Stimulated activated memory B cell treated with anti-CD40 and anti-IgM and Interleukin-4, amounts not matched to agents 10 μg/mL and 1 μg/mL and 100 μg/mL, for 72 hours (primary cell): Measurements from ENCODE around the gene TMEM100.

Experiments used
- ATAC-seq: fragments of 150-1000 bp; cut with Tn5 transposase; 2 replicates; pipeline ENCODE4 v1.10.0; 2021
- H3K27ac Mint-ChIP-seq: one replicate; pipeline ENCODE4 v1.8.0; 2022; ENCODE audit warnings: mild to moderate bottlenecking, mixed read lengths
- H3K27me3 Mint-ChIP-seq: one replicate; pipeline ENCODE4 v1.8.0; 2022; ENCODE audit warnings: mixed read lengths
- H3K36me3 Mint-ChIP-seq: one replicate; pipeline ENCODE4 v1.8.0; 2022; ENCODE audit warnings: mixed read lengths
- H3K4me1 Mint-ChIP-seq: one replicate; pipeline ENCODE4 v1.8.0; 2022; ENCODE audit warnings: mixed read lengths
- H3K4me3 Mint-ChIP-seq: one replicate; pipeline ENCODE4 v1.8.0; 2022; ENCODE audit warnings: mild to moderate bottlenecking, moderate library complexity, mixed read lengths
- H3K9me3 Mint-ChIP-seq: one replicate; pipeline ENCODE4 v1.8.0; 2022; ENCODE audit warnings: mixed read lengths

The TMEM100 gene

DNA sequence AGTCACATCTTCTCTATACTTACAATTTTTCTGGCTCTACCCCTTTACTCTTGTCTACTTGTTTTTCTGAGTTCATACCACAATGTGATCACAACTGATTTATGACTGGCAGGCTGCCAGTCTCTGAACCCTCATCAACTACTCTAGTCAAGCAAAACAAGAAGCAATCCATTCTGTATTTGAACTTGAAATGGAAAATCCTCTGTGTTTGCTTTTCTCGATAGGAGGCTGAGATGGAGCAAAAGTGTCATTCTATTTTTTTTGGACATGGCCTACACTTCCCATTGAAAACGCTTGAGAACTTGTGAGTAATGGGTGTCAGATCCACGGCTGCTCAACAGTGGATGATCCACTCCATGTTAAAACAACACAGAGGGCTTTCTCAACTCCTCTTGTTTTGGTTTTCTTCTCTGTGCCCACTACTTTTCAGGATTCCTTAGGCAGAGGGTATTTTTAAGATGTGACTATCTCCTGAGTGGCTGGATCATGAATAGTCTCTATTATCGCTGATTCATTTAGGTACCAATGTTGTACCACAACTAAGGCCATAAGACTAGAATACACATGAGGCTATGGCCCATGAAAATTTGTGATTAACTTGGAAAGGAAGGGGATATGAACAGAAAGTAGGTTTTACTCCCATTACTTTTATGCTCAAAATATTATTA, 11.7 kb downstream of the TMEM100 start:
- H3K36me3 Mint-ChIP-seq = no peaks in the 10 kb centered on the region
- no peak overlapping the region for H3K4me3 Mint-ChIP-seq
- no peaks in the 10 kb centered on the region for H3K9me3 Mint-ChIP-seq

DNA sequence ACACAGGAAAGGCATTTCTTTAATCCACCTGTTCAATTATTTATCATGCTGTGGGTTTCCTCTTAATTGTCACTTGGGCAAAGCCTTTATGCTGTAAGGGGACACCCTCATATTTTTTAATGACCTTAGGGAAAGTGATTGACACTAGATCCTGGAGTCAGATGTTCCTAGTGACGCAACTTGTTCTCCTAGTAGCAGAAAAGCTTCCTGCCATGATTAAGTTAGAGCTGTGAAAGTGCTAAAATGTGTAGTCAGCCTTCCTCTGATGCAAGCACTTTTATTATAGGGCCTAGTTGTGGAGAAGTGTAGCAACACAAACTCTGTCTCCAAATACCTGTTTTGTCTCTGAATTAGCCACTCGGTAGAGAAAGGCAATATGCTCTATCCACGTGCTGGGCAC, 12.3 kb downstream of the TMEM100 start:
- ATAC-seq = no peak
- Mint-ChIP-seq H3K27me3 (peaks cover 24% of the 10 kb centered on the region), H3K36me3 (no peaks in the 10 kb centered on the region), H3K9me3 (no peaks in the 10 kb centered on the region), H3K4me3 (no peak overlapping the region), H3K27ac (no peak overlapping the region), H3K4me1 (no peaks in the 10 kb centered on the region)

More for the DNA sequence above, 11.7 kb downstream of the TMEM100 start:
- Mint-ChIP-seq H3K4me1 (no peaks in the 10 kb centered on the region), H3K27ac (no peak overlapping the region), H3K27me3 (peaks cover 24% of the 10 kb centered on the region)
- ATAC-seq = no peak

DNA sequence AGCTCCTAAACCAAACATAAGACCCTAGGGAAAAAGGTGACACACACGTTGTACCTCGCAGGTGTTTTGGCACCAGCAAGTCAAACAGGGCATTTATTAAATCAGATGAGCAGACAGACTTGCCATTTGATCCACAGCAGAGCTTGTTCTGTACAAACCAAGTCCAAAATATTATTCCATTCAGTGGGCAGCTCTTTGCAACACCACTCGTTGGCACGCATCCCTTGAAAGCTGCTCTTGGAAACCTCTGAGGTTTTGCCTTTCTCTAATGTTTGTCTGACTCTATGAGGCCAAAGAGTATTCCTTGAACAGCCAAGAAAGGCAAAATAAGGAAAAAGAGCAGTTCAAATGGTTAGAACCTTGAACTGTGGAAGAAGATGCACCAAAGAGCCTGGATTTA, 12.7 kb downstream of the TMEM100 start:
- no peaks in the 10 kb centered on the region for H3K9me3 Mint-ChIP-seq

DNA sequence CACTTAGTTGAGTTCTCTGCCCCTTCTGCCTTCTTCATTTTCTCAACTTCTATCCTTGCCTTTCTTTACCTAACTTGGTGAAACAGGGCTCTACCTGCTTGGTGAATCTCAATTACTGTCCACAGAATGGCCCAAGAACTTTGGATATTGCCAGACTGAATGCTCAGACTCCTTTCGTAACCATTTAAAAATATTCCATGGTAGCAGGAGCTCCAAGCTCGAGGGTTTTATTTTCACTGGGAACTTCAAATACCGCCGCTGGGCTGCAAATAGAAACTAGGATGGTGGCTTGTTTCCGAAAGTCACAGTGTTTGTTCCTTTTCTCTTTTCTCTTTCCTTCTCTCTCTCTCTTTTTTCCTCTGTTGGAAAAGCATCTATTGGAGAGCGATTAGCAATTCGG, 13.2 kb downstream of the TMEM100 start:
- Mint-ChIP-seq H3K36me3 (no peaks in the 10 kb centered on the region), H3K4me3 (no peak overlapping the region), H3K9me3 (no peaks in the 10 kb centered on the region), H3K27me3 (peaks cover 30% of the 10 kb centered on the region), H3K4me1 (no peaks in the 10 kb centered on the region), H3K27ac (no peak overlapping the region)
- ATAC-seq = no peak

More for the DNA sequence above, 12.7 kb downstream of the TMEM100 start:
- Mint-ChIP-seq H3K4me3 (no peak overlapping the region), H3K27me3 (peaks cover 25% of the 10 kb centered on the region), H3K4me1 (no peaks in the 10 kb centered on the region), H3K27ac (no peak overlapping the region), H3K36me3 (no peaks in the 10 kb centered on the region)
- no peak for ATAC-seq

DNA sequence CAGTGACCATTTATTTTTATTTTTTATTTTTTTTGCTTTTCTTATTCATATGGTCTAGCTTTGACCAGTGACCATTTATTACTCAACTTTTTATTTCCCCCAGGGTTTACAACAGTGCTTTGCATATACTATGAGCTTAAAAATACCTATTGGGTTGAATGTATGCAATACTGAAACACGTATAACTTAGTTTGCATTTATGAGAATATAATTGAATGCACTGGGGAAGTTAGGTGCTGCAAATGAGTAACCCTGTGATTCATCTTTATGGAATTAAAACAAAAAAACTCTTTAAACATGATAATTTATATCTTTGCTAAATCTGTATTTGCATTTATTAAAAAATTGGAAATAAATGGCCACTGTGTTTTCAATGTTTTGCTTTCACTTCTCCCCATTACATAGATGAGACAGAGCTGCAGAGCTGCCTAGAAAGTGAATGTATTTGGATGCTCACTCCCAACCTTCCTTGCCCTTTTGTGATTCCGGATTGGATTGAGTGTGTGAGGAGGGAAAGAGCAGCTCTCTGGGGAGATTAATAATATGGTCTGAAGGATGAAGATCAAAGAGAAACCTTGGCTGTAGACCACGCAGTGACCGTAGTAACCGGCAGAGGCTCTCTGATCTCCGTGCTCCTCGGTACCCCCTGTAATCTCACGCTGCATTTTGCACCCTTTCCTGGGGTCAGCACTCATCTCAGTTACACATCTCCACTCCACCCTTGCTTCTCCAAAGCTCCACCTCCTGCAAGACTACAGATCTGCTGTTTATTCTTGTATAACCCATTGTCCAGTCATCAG, 14.3 kb downstream of the TMEM100 start:
- H3K27ac Mint-ChIP-seq = no peak overlapping the region
- no peak overlapping the region for H3K4me3 Mint-ChIP-seq
- peaks cover 34% of the 10 kb centered on the region for H3K27me3 Mint-ChIP-seq
- no peaks in the 10 kb centered on the region for H3K36me3 Mint-ChIP-seq
- no peak for ATAC-seq
- H3K4me1 Mint-ChIP-seq = no peaks in the 10 kb centered on the region
- H3K9me3 Mint-ChIP-seq = no peaks in the 10 kb centered on the region

DNA sequence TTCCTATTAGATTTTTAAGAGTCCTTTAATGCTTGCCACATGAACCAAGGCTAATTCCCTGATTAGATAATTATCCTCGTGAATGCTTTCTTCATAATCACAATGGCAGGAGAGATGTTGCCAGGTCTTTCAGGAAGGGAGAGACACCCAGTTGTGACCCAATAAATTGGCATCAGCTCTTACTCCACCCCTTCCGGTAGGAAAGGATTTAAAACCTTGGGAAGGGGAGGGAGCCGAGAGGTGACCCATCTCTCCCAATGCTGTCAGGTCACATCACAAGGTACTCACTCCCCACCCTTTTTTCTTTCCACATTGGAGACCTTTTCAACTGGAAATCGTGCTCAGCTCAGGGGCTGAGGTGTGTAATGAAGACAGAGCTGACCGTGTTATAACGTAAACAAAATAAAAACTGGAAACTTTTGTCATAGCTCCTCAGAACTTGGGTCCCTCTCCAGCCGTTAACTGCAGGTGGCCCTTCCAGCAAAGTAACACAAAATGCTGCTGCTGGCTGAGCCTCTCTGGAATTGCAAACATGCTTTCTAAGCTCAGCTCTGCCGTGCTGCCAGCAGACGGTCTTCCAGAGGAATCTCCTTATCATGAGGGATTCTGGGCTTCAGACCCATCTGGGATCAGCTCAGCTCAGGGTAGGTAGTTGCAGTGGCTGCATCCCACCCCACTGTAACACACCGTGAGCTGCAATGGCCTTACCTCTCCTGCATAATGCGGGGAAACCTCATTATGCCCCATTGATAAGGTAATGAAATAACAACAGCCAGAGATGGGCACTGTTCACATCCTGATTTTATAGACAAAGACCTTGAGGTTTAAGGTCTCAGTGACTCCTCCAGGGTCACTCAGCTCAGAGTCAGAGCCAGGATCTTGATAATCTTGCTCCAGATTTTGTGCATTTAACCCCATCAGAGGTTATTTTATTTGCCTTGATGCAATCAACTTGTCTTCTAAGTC, 15.6 kb downstream of the TMEM100 start:
- Mint-ChIP-seq H3K4me1 (no peaks in the 10 kb centered on the region), H3K4me3 (no peak overlapping the region), H3K27me3 (peaks cover 34% of the 10 kb centered on the region), H3K9me3 (peaks cover 3% of the 10 kb centered on the region), H3K36me3 (no peaks in the 10 kb centered on the region), H3K27ac (no peak overlapping the region)
- ATAC-seq = no peak

DNA sequence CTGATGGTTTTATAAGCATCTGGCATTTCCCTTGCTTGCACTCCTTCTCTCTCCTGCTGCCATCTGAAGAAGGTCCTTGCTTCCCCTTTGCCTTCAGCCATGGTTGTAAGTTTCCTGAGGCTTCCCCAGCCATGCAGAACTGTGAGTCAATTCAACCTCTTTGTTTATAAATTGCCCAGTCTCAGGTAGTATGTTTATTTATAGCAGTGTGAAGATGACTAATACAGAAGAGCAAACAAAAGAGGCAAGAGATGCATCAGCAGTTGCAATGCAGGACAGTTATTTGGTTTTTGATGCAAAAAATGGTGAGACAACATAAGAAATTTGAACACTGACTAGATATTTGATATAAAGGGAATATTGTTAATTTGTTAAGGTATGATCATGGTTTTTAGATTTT, 16.8 kb downstream of the TMEM100 start:
- peaks cover 37% of the 10 kb centered on the region for H3K27me3 Mint-ChIP-seq
- no peak overlapping the region for H3K4me3 Mint-ChIP-seq
- no peak overlapping the region for H3K27ac Mint-ChIP-seq
- peaks cover 12% of the 10 kb centered on the region for H3K9me3 Mint-ChIP-seq
- no peaks in the 10 kb centered on the region for H3K4me1 Mint-ChIP-seq
- ATAC-seq = no peak
- no peaks in the 10 kb centered on the region for H3K36me3 Mint-ChIP-seq

DNA sequence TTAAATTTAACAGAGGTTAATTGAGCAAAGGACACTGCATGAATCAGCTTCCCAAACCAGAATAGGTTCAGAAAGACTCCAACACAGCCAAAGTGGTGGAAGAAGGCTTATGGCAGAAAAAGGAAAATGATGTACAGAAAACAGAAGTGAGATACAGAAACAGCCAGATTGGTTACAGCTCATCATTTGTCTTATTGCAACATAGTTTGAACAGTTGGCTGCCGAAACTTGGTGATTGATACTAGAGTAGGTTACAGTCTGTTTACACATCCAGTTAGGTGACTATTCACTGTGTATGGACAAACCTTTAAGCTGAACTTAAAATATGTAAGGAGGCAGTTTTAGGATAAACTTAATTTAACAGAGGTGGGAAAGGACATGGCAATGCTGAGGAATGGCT, 18.3 kb downstream of the TMEM100 start:
- no peaks in the 10 kb centered on the region for H3K36me3 Mint-ChIP-seq
- H3K9me3 Mint-ChIP-seq = peaks cover 13% of the 10 kb centered on the region
- H3K27ac Mint-ChIP-seq = no peak overlapping the region
- H3K4me1 Mint-ChIP-seq = no peaks in the 10 kb centered on the region
- H3K27me3 Mint-ChIP-seq = peaks cover 36% of the 10 kb centered on the region
- no peak overlapping the region for H3K4me3 Mint-ChIP-seq
- ATAC-seq = no peak

DNA sequence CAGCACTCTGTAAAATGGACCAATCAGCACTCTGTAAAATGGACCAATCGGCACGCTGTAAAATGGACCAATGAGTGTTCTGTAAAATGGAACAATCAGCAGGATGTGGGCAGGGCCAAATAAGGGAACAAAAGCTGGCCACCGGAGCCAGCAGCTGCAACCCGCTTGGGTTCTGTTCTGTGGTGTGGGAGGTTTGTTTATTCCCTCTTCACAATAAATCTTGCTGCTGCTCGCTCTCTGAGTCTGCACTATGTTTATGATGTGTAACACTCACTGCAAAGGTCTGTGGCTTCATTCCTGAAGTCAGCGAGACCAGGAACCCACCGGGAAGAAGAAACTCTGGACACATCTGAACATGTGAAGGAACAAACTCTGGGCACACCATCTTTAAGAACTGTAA, 20.5 kb downstream of the TMEM100 start:
- Mint-ChIP-seq H3K9me3 (peaks cover 13% of the 10 kb centered on the region), H3K36me3 (no peaks in the 10 kb centered on the region), H3K4me3 (no peak overlapping the region), H3K27me3 (peaks cover 32% of the 10 kb centered on the region), H3K4me1 (no peaks in the 10 kb centered on the region), H3K27ac (no peak overlapping the region)
- no peak for ATAC-seq

DNA sequence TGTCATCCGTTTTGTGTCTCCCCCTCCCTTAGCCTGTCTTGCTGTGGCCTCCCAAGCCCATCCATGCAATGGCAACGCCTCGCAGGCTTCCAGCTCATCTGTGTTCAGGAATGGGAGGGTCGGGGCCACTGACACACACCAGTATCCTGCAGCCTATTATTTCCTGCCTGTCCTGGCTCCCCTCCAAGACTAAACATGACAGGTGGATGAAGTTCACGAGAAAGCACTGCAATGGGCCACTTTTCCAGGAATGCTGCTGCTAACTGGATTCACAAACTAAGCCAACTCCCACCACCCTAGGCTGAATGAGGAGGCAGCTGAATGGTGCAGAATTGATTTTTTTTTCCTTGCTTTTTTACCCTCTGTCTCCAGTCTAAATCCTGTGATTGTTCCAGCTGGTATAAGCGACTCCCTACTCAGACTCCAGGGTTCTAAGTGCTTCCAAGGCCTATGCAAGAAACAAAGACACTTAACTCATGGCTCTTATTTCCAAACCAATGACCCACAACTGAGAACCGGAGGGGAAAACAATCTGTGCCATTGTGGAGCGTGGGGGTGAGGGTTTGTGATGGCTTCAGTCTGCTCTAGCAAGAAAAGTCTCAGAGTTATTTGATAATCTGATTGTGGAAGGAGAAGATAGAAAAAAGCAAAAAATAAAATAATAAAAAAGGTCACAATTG, 23.3 kb downstream of the TMEM100 start:
- Mint-ChIP-seq H3K27me3 (peaks cover 25% of the 10 kb centered on the region), H3K9me3 (peaks cover 13% of the 10 kb centered on the region), H3K27ac (no peak overlapping the region), H3K36me3 (no peaks in the 10 kb centered on the region), H3K4me3 (no peak overlapping the region), H3K4me1 (no peaks in the 10 kb centered on the region)
- ATAC-seq = no peak

DNA sequence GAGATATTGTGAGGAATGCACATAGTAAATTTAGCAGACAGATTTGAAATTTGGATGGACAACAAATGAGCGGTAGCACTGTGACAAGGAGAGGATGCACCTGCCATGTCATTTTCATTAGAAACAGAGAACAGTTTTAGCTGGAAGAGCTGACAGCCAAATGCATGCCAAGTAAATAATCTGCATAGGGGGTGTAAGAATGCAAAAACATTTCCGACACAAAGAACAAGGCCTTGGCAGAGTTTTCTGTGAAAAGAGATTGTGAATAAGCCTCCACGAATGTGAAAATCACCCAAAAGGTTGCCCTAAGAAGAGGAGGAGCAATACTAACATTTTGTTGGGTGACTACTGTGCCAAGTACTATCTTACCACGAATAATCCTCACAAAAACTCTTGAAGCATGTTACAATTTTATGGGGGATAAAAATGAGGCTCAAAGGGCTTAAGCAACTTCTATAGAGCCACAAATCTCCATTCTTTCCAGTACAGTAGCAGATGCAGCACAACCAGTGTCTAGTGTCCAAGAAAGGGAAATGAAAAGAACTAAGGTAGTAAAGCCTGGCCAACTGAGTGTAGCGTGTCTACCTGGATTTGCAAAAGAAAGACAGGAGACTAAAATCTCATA, 28.3 kb downstream of the TMEM100 start:
- no peaks in the 10 kb centered on the region for H3K36me3 Mint-ChIP-seq

DNA sequence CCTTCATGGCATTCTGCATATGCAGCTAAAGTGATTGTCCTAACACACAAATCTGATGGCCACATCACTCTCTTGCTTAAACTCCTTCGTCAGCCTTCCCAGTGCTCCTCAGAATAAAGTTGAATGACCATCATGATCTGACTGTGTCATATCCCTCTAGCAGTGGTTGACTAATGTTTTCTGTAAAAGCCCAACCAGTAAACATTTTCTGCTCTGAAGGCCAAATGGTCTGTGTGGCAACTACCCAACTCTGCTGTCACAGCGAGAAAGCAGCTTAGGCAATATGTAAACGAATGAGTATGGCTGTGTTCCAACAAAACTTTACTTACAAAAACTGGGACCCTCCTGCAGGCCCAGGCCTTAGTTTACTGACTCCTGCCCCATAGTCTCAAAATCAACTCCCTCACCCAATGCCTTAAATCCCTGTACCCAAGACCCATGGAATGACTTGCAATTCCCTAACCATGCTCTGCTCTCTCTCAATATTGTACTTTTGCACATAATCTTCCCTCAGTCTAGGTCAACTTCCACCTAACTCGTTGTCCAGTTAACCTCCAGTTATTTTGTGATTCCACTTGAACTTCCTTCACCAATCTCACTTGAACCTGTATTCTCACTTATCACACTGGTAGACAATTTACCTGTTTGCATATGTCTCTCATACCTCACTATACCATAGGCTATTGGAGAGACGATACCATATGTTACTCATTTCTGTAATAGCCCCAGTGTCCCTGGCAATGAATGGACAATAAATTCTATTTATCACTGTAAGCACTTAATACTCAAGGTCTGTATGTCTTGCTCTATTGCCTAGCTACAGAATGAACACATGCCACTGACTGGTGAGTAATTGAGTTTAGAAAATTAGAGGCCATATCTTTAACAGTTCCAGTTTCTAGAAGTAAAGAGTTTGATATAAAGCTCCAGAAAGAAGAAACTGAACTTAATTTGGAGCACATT, 29.1 kb downstream of the TMEM100 start:
- Mint-ChIP-seq H3K9me3 (no peaks in the 10 kb centered on the region), H3K36me3 (no peaks in the 10 kb centered on the region), H3K4me1 (no peaks in the 10 kb centered on the region), H3K27me3 (peaks cover 10% of the 10 kb centered on the region), H3K4me3 (no peak overlapping the region), H3K27ac (no peak overlapping the region)
- ATAC-seq = no peak

More for the DNA sequence above, 28.3 kb downstream of the TMEM100 start:
- no peak overlapping the region for H3K27ac Mint-ChIP-seq
- peaks cover 13% of the 10 kb centered on the region for H3K27me3 Mint-ChIP-seq
- no peaks in the 10 kb centered on the region for H3K9me3 Mint-ChIP-seq
- H3K4me3 Mint-ChIP-seq = no peak overlapping the region
- H3K4me1 Mint-ChIP-seq = no peaks in the 10 kb centered on the region
- ATAC-seq = no peak

DNA sequence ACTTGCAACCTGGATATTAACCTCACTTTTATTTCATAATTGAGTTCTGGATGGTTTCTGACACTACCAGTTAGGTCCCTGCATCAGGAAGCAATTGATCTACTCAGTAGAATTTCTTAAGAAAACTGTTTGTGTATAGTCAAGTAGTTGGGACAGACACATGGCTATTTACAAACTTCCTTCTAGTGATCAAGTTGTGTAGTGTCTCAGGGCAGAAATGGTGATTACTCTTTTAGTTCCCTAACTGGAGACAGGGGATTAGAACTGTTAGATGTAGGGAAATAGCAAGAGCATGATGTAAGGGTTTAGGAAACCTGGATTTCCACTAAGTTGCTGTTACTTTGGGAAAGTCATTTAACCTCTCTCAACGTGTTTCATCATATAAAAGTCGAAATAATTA, 30.4 kb downstream of the TMEM100 start:
- no peaks in the 10 kb centered on the region for H3K36me3 Mint-ChIP-seq
- no peaks in the 10 kb centered on the region for H3K9me3 Mint-ChIP-seq
- no peaks in the 10 kb centered on the region for H3K4me1 Mint-ChIP-seq
- H3K27me3 Mint-ChIP-seq = no peaks in the 10 kb centered on the region
- no peak for ATAC-seq
- no peak overlapping the region for H3K27ac Mint-ChIP-seq
- no peak overlapping the region for H3K4me3 Mint-ChIP-seq
